ENCODE measurements around the gene PALLD. TPM values are rescaled to one million over a fixed set of nuclear protein-coding genes. Genes with fewer than 3 reads are reported as not detected.
A peak's percentile ranks its signal among the peaks of the same experiment; 100 is the strongest.

PALLD gene
- total RNA-seq, 1 experiment from 2014 or later: 176 TPM

DNA sequence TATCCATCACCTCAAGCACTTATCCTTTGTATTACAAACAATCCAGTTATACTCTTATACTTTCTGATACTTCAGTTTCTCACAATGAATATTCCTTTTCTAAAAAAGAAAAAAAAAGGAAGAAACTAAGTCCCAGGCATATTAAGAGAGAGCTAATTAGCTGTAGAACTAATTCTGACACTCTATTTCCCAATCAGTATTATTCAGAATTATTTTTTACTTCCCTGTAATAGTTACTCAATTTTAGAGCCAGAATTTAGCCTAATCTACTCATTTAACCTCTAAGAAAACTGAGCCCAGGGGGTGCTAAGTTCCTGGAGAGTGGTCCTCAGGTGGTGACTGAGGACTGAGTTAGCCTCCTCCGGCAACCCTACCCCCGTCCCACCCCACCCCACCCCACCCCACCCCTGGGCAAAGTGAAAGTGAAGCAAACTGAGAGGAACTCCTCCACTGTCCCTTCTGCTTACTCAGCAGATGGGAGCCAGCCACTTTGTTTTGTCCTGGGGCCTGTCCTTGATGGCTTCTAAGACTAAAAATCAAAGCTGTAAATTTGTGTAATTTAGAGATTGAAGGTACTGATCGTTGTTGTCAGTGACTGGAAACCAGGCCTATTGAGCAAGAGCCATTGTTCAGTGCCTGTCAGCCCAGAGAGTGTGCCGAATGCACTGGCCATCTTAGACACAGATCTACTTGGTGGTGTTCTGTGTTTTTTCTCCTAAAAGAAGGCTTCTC is 351.1 kb downstream of the PALLD start:
- peak; percentile 48 for DNase-seq (ENCODE audit: low read depth)

DNA sequence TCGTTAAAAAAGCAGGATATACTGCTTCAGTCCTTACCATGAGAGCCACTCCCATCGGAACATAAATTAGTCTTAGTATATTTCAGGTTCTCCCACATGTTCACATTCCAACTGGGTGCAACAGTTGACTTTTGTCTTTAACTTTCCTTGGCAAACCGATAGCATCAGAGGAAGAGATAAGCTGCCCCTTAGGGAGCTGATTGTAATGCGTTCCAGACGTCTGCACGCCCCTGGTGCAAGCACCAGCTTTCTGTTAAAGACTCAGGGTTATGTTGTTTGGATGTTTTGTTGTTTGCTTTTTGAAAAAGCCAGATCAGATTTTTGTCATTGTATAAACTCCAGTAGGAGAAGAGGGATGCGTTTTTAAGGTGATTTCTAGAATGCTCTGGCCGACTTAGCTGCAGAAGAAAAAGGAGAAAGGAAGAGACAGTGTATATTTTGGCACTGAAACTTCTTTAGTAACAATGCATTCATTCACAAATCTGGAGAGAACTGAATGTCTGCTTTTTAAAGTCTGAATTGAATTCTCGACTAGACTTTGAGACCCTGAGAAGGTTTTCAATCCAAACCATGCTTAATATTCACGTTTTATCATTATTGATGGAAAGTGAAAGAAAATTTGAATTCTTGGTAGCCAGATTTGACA is 352.3 kb downstream of the PALLD start:
- DNase-seq (ENCODE audit: low read depth): peak; percentile 46

DNA sequence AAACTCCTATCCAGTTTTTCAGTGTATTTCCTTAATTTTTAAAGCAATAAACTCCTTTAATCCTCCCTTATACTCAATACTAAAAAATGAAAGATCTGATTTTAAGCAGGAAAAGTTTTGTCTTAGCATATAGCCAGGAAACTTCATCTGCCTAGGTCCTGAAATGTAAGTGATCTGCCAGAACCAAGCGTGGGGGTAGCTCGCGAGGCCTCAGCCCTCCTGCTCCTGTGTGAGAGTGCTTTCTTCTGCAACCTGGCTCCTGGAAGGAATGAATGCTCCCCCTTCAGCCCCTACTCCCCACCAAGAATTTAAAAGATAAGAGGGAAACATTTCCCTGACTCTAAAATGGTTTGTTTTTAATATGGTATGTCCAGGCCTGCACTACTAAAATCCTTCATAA is 353.1 kb downstream of the PALLD start:
- no peak for DNase-seq (ENCODE audit: low read depth)

DNA sequence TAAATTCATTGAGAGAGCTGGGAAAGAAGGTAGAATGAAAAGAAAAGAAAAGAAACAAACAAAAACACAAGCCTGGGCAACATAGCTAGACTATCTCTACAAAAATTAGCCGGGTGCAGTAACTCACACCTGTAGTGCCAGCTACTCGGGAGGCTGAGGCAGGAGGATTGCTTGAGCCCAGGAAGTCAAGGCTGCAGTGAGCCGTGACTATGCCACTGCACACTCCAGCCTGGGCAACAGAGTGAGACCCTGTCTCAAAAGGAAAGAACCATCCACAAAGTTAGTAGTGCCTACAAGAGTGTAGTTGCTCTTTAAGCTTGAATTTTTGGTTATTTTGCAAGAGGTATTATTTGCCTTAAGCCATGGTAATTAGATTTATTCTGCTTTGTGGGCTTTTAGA is 355.5 kb downstream of the PALLD start:
- DNase-seq (ENCODE audit: low read depth): no peak

DNA sequence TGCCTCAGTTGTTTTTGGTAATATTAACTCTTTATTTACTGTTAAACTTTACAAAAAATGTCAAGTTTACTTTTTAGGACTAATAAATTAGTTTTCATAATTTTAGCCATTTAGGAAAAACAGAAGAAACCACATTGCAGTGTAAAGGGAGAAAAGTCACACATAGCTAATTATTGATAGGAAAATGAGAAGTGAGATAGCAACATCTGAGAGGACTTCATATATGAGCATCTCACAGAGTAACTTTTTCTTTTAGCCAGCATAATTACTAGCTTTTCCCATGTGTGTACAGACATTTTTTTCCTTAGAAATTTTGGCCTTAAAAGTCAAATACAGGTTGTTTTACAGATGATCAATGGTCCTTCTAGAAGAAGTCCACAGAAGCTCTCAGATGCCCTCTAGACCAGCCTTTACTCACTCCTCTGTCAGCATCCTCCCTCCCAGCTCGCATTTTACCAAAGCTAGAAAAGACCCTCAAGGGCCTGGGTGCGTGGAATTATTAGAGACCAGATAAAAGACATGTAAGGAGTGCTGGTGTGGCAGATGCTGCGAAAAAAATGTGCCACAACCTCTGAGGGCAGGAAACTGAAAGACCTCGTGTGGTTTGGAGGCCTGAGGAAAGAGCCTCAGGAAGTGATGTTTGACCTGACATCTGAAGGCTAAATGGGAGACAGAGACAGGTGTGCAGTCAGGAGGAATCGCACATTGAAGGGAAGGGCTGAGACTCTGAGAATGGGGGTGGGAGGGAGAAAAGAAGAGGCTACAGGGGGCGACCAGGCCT is 356.3 kb downstream of the PALLD start:
- peak; percentile 52 for DNase-seq (ENCODE audit: low read depth)

DNA sequence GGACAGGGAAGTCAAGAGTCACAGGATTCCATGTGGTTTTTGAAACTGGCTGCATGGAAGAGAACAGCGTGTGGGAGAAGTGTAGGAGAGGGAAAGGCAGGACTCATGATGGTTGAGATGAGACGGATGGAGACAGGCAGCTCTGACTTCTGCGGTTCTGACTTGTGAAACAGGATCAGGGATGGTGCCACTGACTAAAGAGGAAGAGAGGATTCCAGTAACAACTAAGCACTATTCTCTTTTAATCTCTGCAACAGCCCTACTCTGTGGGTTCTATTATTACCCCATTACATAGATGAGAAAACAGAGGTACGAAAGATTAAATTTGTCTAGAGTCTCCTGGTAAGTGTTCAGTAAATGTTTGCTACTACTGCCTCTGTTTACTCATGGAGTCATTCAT is 356.9 kb downstream of the PALLD start:
- peak; percentile 72 for DNase-seq (ENCODE audit: low read depth)

DNA sequence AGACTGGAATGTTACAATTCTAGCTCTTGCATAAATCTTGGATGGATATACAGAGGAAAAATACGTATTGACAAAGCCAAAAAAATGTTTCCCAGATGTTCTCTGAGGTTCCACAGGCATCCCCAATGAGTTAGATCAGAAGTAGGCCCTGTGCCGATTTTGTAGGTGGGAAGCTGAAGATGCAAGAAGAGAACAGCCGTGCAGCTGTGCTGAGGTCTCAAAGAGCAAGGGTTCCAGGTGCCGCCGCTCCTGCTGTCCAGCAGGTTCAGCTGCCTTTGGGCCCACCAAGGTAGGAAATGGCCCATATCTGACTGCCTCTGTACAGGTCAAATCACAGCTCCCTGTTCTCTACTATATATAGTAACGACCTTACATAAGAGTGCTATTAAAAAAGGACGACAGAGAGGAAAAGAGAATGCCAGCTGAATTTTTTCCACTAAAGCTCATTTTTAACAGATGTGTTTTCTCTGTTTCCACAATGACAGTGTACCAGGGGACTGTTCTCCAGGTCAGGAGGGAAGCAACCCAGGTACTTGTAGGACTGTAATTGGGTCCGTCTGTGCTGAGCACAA is 357.6 kb downstream of the PALLD start:
- no peak for DNase-seq (ENCODE audit: low read depth)

DNA sequence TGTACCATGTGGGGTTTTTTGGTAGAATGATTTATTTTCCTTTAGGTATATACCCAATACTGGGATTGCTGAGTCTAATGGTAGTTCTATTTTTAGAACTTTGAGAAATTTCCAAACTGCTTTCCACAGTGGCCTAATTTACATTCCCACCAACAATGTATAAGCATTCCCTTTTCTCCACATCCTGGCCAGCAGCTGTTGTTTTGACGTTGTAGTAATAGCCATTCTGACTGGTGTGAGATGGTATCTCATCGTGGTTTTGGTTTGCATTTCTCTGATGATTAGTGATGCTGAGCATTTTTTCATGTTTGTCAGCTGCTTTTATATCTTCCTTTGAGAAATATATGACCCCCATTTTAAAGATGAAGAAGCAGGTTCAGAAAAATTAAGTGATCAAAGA is 359.5 kb downstream of the PALLD start:
- peak; percentile 98 for DNase-seq (ENCODE audit: low read depth)

DNA sequence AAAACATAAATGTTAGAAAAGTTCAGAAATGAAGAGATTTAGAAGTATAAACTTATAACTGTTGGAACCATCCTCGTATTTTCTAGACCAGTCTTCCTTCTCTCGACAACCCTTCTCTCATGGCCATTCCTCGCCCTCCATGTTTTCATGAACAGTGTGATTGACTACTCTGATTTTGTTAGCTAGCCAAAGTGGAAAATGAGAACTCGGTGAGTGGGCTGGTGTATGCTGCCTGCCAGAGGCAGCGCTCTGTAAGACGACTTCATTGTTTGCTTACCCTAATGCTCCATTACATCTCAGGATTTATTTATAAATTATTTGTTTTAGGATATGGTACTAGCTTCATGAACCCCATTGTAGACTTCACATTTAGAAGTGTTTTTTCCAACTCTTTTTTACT is 360.2 kb downstream of the PALLD start:
- DNase-seq (ENCODE audit: low read depth): no peak

DNA sequence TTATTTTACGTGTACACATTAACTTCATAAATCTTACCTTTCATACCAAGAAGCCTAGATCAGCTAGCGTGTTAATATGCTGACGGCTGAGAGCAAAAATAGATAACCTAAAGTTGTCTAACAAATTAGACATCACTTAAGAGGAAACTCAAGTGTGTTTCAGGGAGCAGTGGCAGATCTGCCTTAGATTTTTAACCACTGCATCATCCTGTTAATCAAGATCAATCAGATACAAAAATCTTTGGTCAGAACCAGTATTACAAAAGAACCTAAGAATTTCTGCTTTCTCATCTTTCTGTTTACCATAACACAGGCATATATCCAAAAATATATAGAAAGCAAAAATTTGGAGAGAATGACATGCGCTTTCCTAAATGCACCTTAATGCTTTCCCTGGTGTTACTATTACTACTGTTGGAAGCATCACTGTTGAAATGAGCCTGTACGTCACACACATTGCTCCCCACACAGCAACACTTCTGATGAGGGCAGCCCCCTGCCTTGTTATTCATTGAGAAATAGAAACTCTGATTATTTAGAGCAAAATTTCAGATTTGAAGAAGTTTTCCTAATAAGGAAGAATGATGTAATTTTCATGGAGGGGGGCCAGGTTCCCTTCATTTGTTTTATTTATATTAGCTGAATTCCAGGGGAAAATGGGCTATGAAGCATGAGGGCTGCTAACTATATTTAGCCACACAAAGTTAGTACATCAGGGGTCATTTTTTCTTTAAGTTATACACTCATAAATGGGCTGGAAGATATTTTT is 360.9 kb downstream of the PALLD start:
- DNase-seq (ENCODE audit: low read depth): peak; percentile 44

DNA sequence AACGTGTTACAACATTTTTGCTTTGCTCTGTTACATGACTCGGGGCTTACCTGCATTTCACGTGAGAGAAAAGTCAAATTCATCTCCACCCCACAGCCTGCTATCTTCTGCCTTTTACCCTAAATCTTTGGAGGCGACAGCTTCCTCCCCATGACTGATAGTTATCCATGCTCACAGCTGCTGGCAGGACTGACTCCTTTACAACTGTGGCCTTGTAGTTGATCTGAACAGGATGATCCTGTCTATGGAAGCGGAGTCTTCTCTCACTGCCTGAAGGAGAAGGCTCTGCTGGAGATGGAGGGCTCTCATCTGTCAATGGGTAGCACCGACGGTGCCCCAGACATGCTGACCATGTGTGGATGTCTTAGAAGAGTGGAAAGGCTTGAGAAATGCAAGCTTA is 362.2 kb downstream of the PALLD start:
- DNase-seq (ENCODE audit: low read depth): no peak

DNA sequence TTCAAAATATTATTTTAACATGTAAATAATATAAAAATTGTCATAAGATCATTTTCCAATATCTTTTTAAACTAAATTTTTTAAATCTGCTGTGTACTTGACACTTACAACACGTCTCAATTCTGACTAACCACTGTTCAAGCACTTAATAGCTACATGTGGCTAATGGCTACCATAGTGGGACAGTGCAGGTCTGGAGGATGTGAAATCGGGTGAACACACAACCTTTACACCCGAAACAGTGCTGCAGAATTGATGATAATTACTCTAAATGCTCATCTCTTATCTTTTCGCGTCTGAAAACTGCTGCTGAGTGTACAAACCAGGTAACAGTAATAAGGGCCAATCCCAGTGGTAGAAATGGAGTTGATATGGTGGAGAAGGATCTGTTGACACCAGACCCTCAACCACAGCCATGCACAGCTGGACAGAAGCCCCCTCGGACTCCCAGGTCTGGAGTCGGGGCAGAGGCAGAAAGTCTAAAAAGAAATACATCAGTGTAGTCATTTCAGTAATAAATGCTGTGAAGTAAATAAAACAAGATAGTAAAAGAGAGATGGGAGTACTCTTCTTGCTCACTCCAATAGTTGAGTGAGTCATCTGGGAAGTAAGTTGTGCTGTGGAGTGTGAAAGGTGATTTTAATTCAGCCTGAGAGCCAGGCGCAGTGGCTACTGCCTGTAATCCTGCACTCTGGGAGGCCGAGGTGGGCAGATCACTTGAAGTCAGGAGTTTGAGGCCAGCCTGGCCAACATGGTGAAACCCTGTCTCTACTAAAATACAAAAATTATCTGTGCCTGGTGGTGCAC is 363.2 kb downstream of the PALLD start:
- DNase-seq (ENCODE audit: low read depth): no peak

DNA sequence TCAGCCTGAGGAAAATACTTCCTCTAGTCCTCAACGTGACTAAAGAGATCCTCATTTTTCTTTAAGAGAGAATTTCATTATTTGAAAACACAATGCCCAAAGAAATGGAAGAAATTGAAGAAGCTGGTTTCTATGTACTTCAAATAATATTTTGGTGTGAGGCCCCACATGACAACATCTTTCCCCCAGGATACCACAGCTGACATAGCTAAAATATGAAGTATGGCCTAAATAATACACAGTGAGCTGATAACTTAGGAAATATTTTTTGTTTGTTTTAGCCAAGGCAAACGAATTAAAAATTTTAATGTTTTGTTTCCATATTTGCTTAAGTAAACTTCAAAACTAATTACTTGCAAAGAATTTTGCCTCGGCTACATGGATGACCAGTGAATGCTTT is 364.0 kb downstream of the PALLD start:
- DNase-seq (ENCODE audit: low read depth): no peak

DNA sequence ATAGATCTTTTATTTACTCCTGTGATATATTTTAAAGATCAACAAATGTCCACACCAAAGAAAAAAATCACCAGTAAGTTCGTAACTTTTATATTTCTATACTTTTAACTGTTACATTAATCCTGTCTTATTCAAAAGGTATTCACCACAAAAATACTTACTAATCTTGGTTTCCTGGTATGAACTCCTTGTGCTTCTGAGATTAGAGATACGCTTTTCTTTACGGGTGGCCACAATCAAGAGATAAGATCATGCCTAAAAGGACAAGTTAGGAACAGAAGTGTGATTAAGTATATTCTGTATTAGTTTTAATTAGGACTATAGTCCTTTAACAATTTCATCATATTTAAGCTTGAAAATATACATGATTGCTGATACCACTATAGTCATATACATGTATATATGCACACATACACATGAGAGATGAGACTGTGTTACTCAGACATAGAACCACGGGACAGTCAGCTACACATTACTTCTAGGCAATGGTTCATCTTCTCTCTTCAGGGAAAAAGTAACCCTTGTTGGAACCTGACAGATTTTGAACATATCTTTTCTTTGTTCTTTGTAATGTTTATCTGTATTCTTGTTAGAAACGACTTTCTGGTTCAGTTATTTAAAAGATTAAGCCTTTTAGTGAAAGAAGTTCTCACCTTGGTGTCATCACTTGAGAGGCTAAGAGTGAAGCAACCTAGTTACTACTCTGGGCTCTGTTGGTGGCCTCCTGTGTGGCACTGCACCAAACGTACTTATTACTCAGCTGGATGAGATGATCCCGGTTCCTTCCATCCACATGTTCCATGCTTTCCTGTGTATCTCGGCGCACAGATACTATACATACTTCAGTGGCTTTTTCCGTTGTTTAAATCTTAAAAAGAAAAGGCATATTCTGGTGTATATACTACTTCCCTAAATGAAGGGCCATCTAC is 367.1 kb downstream of the PALLD start:
- DNase-seq (ENCODE audit: low read depth): no peak

DNA sequence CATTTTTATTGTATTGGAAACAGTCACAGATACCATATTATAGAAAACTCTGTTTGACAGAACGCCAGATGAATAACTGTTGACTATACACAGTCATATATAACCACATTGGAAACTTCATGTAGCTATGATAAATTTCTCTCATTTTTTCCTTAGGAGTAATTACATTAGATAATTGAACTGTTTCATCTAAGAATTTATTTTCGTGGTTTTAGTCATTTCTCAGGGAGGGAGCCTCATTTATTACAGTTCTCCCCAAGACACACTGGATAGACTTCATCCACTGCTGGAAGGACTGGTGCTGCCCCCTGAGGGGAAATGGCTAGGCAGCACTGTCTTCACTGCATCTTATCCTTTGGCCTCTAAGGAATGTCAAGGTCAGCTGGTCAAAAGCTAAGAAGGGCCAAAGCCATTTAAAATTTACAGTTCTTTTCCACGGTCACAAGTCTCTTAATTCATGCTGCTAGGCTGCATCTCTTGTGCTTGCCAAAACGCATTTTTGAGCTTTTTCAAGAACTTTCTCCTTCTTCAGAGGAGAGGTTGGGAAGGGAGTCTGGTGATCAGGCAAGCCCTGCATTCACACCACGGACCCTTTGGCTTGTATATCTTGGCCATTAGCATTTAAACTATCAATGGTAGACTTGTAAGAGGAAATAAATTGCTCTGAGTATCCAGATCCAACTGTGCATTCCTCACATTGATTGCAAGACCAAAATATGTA is 368.1 kb downstream of the PALLD start:
- peak; percentile 56 for DNase-seq (ENCODE audit: low read depth)

DNA sequence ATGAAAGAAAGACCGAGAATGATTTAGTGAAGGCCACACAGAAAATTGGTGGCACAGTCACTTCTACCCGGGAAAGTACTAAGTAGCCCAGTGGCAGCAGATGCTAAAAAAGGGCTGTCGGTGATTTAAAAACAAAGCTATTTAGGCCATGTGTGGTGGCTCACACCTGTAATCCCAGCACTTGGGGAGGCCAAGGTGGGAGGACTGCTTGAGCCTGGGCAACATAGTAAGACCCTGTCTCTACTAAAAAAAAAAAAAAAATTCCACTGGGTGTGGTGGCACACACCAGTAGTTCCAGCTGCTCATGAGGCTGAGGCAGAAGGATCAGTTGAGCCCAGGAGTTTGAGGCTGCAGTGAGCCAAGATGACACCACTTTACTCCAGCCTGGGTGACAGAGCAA is 369.0 kb downstream of the PALLD start:
- DNase-seq (ENCODE audit: low read depth): no peak

DNA sequence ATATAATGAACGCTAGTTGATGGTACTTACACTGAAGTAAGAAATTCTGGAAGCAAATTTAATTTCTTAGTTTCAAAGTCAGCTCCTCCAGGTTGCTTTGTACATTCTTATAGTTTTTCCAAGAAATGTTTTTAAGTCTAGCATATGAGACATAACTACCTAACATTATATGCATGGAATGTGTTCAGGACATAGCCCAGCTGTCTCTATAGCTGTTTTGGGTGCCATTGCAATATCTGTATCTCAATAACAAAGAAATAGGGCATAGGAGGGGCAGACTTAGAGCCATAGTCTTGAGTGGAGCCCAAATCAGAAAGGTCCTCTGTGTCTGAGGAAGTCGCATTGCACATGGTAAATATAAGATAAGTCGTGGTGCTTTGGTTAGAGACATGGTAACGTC is 369.8 kb downstream of the PALLD start:
- no peak for DNase-seq (ENCODE audit: low read depth)

DNA sequence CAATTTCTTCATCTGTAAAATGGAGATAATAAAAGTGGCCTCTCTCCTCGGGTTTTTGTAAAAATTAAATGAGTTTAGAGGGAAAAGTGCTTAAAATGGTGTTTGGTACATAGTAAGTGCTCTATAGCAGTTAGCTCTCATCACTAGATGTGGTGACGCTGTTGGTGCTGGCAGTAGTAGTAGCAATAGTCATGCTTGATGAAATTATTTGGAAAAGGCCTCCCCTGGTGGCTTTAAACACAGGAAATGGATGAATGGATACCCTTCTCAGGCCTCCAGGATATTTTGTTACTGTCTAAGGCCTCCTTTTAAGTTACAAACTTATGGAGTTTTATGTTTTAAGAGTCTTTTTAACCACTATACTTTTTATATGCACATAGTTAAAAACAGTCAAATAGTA is 370.3 kb downstream of the PALLD start:
- no peak for DNase-seq (ENCODE audit: low read depth)
